Measurements from ENCODE around the gene C13orf46.

C13orf46 gene

GRCh38 chr13:113976711-113977684 lies 3.1 kb upstream of the C13orf46 start:
- no peaks in the 10 kb centered on the region for H3K9me3 Mint-ChIP-seq
- H3K36me3 Mint-ChIP-seq (ENCODE audit: low read depth), result peaks cover 31% of the 10 kb centered on the region
- H3K4me3 Mint-ChIP-seq, result no peak overlapping the region
- no peak for TF ChIP-seq CTCF (IDR thresholded peaks at IDR 0.05; ENCODE audit: unreplicated experiment in 3 of 3)
- peaks cover 5% of the 10 kb centered on the region for H3K4me1 Mint-ChIP-seq
- no peak overlapping the region for H3K27ac Mint-ChIP-seq
- peaks cover 3% of the 10 kb centered on the region for H3K27me3 Mint-ChIP-seq (ENCODE audit: low read depth)

- peaks cover 3% of the 10 kb centered on the region for H3K27me3 Mint-ChIP-seq (ENCODE audit: low read depth)
- H3K27ac Mint-ChIP-seq, result no peak overlapping the region
- H3K36me3 Mint-ChIP-seq (ENCODE audit: low read depth), result peaks cover 24% of the 10 kb centered on the region
- no peak overlapping the region for H3K4me3 Mint-ChIP-seq
- no peaks in the 10 kb centered on the region for H3K9me3 Mint-ChIP-seq
- no peak for TF ChIP-seq CTCF (IDR thresholded peaks at IDR 0.05; ENCODE audit: unreplicated experiment in 3 of 3)
- peaks cover 5% of the 10 kb centered on the region for H3K4me1 Mint-ChIP-seq
These were observed 1.5 kb upstream of the C13orf46 start for GRCh38 chr13:113975416-113975815.

GRCh38 chr13:113974304-113975281 lies 717 bp upstream of the C13orf46 start:
- no peak for TF ChIP-seq CTCF (IDR thresholded peaks at IDR 0.05; ENCODE audit: unreplicated experiment in 3 of 3)
- Mint-ChIP-seq H3K4me3 (no peak overlapping the region), H3K9me3 (no peaks in the 10 kb centered on the region), H3K36me3 (ENCODE audit: low read depth) (peaks cover 17% of the 10 kb centered on the region), H3K27ac (no peak overlapping the region), H3K27me3 (ENCODE audit: low read depth) (no peaks in the 10 kb centered on the region), H3K4me1 (peaks cover 5% of the 10 kb centered on the region)

GRCh38 chr13:113972451-113973217 lies 1.2 kb downstream of the C13orf46 start:
- H3K27ac Mint-ChIP-seq, result no peak overlapping the region
- H3K36me3 Mint-ChIP-seq (ENCODE audit: low read depth), result peaks cover 4% of the 10 kb centered on the region
- no peaks in the 10 kb centered on the region for H3K27me3 Mint-ChIP-seq (ENCODE audit: low read depth)
- peaks cover under 1% of the 10 kb centered on the region for H3K4me1 Mint-ChIP-seq
- H3K9me3 Mint-ChIP-seq, result no peaks in the 10 kb centered on the region
- no peak for TF ChIP-seq CTCF (IDR thresholded peaks at IDR 0.05; ENCODE audit: unreplicated experiment in 3 of 3)
- H3K4me3 Mint-ChIP-seq, result no peak overlapping the region

GRCh38 chr13:113971471-113972231 lies 2.2 kb downstream of the C13orf46 start:
- H3K9me3 Mint-ChIP-seq, result no peaks in the 10 kb centered on the region
- H3K4me3 Mint-ChIP-seq, result no peak overlapping the region
- H3K27ac Mint-ChIP-seq, result no peak overlapping the region
- no peak for TF ChIP-seq CTCF (IDR thresholded peaks at IDR 0.05; ENCODE audit: unreplicated experiment in 3 of 3)
- peaks cover 4% of the 10 kb centered on the region for H3K36me3 Mint-ChIP-seq (ENCODE audit: low read depth)
- no peaks in the 10 kb centered on the region for H3K4me1 Mint-ChIP-seq
- no peaks in the 10 kb centered on the region for H3K27me3 Mint-ChIP-seq (ENCODE audit: low read depth)
